ENCODE measurements around the gene SYT13.

Gene SYT13

GRCh38 chr11:45218705-45219104, 67.4 kb downstream of the SYT13 start:
- DNase-seq (ENCODE audit: low read depth), result no peak

GRCh38 chr11:45217991-45218390, 68.2 kb downstream of the SYT13 start:
- DNase-seq (ENCODE audit: low read depth), result no peak

DNA sequence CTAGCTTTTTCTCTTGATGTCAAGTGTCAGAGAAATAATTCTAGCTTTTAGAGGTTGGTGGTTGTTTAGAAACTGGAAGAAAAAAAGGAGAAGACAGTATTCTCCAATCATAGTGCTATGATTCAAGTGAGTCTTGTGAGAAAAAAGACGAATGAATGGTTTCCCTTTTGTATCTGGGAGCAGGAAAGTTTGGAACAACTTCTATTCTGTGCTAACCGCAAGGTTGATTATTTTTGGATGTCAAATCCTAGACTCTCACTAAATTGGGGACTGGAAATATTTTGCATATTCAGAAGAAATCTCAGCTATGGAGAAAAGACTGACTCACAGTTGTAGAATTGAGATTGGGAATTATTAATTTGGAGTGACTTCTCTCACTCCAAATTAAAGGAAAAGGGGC, 69.2 kb downstream of the SYT13 start:
- DNase-seq (ENCODE audit: low read depth), result no peak

GRCh38 chr11:45216031-45216430, 70.1 kb downstream of the SYT13 start:
- DNase-seq (ENCODE audit: low read depth), result no peak

DNA sequence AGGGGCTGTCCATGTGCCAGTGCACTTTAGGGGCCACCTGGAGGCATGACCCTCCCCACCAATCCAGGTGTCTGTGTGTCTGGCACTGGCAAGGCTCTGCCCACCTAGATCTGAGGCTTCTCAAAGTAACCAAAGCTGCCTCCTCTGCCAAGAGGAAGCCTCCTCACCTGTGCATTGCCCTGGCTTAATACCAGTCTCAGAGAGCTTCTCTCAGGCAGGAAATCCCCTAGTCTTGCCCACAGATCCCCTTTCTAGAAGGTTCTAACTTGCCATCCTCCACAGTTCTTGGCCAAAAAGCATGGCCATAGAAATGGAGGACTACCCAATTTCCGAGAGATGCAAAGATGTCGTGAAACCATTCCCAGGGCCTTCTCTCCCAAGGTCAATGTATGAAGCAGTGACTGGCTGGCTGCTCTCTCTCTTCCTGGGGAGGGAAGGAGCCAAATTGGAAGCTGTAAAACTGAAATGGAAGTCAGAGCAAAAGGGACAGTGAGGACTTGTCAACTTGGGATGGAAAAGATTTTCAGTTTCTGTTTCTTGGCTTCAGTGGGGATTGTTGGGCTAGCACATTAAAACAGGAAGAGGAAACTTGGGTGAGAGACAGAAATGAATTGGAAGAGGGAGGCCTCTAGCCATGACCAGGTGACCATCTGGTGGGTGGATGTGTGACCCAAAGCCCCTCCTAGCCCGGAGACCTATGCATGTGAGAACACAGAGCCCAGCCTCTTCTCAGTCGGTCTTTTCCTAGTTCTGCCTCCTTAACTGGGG, 70.9 kb downstream of the SYT13 start:
- DNase-seq (ENCODE audit: low read depth), result no peak

DNA sequence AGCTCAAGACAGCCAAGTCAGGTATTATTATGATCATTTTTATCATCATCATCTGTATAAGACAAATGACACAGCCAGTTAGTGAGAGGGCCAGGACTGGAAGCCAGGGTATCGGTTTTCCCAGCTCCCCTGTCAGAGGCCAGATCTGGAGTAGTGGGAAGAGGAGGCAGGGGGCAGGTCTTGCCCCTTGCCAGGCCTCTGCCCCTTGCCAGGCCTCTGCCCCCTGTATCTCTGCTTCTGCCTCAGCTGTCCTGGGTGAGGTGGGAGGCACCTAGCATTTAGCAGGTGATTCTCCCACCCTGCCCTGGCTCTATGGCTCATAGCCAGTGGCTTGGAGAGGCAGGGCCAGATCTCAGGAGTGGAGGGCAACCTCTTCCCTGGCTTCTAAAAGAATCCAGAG, 72.4 kb downstream of the SYT13 start:
- DNase-seq (ENCODE audit: low read depth), result no peak

GRCh38 chr11:45213316-45213665, 72.8 kb downstream of the SYT13 start:
- no peak for DNase-seq (ENCODE audit: low read depth)

DNA sequence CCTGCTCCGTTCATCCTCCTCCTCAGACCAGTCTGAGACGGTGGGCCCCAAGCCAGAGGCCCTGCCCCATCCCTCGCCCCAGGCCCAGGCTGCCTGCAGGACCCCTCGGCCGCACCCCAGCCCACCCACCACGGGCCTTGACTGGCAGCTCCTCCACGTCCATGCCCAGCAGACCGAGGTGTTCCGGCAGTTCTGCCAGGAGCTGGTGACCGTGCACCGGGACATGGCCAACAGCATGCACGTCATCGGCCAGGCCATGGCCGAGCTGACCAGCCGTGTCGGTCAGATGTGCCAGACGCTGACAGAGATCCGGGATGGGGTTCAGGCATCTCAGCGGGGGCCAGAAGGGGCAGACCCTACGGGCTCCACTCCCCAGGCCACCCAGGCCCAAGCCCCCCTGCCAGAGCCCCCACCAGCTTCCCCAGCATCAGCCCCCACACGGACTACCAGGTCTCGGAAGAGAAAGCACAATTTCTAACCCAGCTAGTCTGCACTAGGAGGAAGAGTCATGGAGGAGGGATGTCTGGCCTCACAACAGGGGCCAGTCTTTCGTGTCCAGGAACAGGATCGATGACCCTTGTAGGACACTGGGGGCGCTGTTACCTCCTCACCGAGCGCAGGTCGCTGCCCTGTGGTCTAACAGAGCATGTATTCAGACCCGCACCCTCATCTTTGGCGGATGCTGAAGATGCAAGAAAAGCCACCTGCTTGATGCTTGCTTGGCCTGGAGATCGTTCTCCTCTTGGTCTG, 73.4 kb downstream of the SYT13 start:
- no peak for DNase-seq (ENCODE audit: low read depth)

DNA sequence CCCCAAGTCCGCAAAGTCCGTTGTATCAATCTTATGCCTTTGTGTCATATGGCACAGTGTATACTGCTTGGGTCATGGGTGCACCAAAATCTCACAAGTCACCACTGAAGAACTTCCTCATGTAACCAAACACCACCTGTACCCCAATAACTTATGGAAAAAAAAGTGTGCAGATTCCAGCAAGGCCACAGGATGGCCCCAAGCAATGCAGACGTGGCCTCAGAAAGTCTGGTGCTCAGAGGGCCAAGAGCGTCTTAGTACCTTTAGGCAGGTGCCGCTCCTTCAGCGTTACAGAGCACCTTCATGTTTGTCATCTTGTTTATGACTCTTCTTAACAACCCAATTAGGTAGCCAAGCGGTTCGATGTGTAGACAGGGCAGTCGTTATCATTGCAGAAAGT, 74.4 kb downstream of the SYT13 start:
- no peak for DNase-seq (ENCODE audit: low read depth)

- DNase-seq (ENCODE audit: low read depth), result no peak
Observed at GRCh38 chr11:45210846-45211245, 75.3 kb downstream of the SYT13 start.

DNA sequence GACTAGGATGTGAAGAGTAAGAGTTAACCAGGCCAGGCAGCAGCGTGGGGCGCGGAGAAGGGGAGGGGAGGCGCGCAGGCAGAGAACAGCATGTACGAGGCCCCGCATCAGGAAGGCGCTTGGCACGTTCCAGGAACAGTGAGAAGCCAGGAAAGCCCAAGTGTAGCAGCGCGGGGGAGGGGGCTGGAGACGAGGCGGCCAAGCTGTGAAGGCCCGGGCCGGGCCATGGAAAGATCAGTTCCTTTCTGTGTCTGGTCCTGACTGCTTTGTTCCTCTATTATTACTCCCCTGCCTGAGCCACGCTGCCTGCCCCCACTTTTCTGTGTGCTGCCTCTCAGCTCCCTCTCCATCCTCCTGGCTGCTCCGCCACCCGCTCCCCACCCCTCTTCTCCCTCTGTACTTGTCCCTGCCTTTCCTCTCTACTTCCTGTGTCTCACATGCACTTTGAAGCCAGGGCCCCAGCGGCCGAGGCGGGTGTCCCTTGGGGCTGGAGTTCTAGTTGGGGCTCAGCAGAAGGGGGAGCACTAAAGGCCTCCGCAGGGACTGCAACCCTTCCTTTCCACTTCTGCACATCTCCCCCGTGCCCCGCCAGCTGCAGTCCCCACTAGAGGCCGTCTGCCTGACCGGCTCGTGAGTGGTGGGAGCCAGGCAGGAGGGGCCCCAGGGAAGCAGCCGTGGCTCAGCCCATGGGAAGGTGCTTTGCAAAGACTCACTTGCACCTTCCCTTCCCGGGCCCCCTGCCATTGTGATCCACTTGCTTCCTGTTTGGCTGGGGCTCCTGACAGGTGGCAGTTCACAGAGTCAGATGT, 76.0 kb downstream of the SYT13 start:
- no peak for DNase-seq (ENCODE audit: low read depth)

GRCh38 chr11:45209000-45209879, 76.9 kb downstream of the SYT13 start:
- DNase-seq (ENCODE audit: low read depth), result no peak

DNA sequence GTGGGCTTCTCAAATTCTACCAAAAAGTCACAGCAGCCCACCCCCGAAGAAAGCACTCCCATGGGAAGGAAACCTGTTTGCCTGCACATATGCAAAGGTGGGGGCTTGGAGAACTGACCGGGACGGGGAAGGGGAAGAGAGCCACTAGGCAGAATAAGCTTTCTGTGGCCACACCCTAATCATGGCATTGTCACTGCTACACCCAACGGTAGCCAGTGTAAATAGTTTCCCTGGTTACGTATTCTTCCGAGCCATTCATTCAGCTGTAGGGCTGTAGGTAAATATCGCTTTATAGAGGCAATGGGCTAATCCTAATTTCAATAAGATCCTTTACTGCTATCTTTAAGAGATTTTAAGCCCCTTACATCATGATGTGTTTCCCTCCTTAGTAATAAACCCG, 78.0 kb downstream of the SYT13 start:
- DNase-seq (ENCODE audit: low read depth), result no peak

- DNase-seq (ENCODE audit: low read depth), result no peak
Observed at GRCh38 chr11:45205978-45206377, 80.2 kb downstream of the SYT13 start.

DNA sequence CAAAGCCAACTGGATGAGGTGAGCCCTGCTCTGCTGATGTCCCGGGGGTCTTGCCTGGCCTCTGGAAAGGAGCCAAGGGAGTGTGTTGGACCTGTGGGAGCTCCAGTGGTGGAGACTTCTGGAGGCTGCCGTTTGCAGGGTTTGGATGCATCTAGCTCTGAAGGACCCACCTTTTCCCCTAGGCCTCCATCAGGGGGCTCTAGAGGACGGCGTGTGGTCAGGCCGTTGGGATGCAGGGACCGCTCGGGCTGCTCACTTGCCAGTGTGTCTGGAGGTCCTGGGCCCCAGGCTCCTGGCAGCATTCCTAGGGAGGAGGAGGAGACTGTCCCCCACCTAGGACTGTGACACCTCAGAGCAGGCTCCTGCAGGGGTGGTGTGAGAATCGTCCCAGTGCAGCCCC, 81.4 kb downstream of the SYT13 start:
- no peak for DNase-seq (ENCODE audit: low read depth)

GRCh38 chr11:45193695-45194094, 92.4 kb downstream of the SYT13 start:
- no peak for DNase-seq (ENCODE audit: low read depth)

Measured in stimulated activated CD8-positive, alpha-beta memory T cell treated with anti-CD3 and anti-CD28 coated beads, Interleukin-4, amount 100 ng/mL, for 24 hours (primary cell).